MM.1S (cell line): ENCODE results near the gene SENP8.

ENCODE experiments used
- DNase-seq: peaks from one replicate; pipeline ENCODE4 v3.0.0-alpha.2; 2015
- H2AFZ ChIP-seq: fragments of 300-600 bp; sonication (generic); 2 replicates; pipeline ENCODE4 v1.6.0; 2016; ENCODE audit warnings: antibody characterized with exemption, low read length
- H3F3A ChIP-seq: fragments of 300-600 bp; sonication (generic); 2 replicates; pipeline ENCODE4 v1.6.1; 2016; ENCODE audit warnings: mild to moderate bottlenecking, antibody characterized with exemption, low read length, moderate library complexity, mixed read lengths; ENCODE audit not compliant: insufficient read depth
- H3K27ac ChIP-seq: fragments of 300-600 bp; sonication (generic); 2 replicates; pipeline ENCODE4 v1.5.1; 2016; ENCODE audit warnings: mild to moderate bottlenecking, low read length
- H3K27me3 ChIP-seq: fragments of 300-600 bp; sonication (generic); replicated peaks from 2 replicates; pipeline ENCODE4 v1.6.0; 2016; ENCODE audit warnings: low read length; ENCODE audit not compliant: insufficient read depth
- H3K36me3 ChIP-seq: fragments of 300-600 bp; sonication (generic); replicated peaks from 2 replicates; pipeline ENCODE4 v1.6.1; 2016; ENCODE audit warnings: mild to moderate bottlenecking, low read length, mixed read lengths; ENCODE audit not compliant: insufficient read depth
- H3K4me1 ChIP-seq: fragments of 300-600 bp; sonication (generic); 2 replicates; pipeline ENCODE4 v1.6.1; 2016; ENCODE audit warnings: low read length, mixed read lengths
- H3K4me2 ChIP-seq: fragments of 300-600 bp; sonication (generic); 2 replicates; pipeline ENCODE4 v1.6.0; 2016; ENCODE audit warnings: low read depth, low read length
- H3K4me3 ChIP-seq: fragments of 300-600 bp; sonication (generic); 2 replicates; pipeline ENCODE4 v1.5.1; 2016; ENCODE audit warnings: low read length, mixed read lengths
- H3K79me2 ChIP-seq: fragments of 300-600 bp; sonication (generic); 2 replicates; pipeline ENCODE4 v1.6.1; 2016; ENCODE audit warnings: mixed run types, low read length, mixed read lengths
- H3K9ac ChIP-seq: fragments of 300-600 bp; sonication (generic); 2 replicates; pipeline ENCODE4 v1.6.1; 2016; ENCODE audit warnings: low read length, mixed read lengths
- H3K9me2 ChIP-seq: fragments of 300-600 bp; sonication (generic); replicated peaks from 2 replicates; pipeline ENCODE4 v1.6.1; 2016; ENCODE audit warnings: mild to moderate bottlenecking, low read length, mixed read lengths; ENCODE audit not compliant: insufficient read depth
- H3K9me3 ChIP-seq: fragments of 300-600 bp; sonication (generic); replicated peaks from 2 replicates; pipeline ENCODE4 v1.6.1; 2016; ENCODE audit warnings: mild to moderate bottlenecking, low read length, mixed read lengths; ENCODE audit not compliant: insufficient read depth
- H4K20me1 ChIP-seq: fragments of 300-600 bp; sonication (generic); 2 replicates; pipeline ENCODE4 v1.6.1; 2016; ENCODE audit warnings: mild to moderate bottlenecking, low read length, moderate library complexity, mixed read lengths; ENCODE audit not compliant: insufficient read depth
- EZH2 ChIP-seq: fragments of 300-600 bp; sonication (generic); optimal IDR thresholded peaks from 2 replicates; pipeline ENCODE3; 2017; ENCODE audit warnings: low read depth, mild to moderate bottlenecking, antibody characterized with exemption, low read length, mixed read lengths
- EZH2phosphoT487 ChIP-seq: fragments of 300-600 bp; sonication (generic); IDR thresholded peaks from 2 replicates; pipeline ENCODE4 v1.6.1; 2018; ENCODE audit warnings: antibody characterized with exemption, low read length
- TF ChIP-seq, protein P1 (sequence below): fragments of 300-600 bp; sonication (generic); IDR thresholded peaks from 2 replicates; pipeline ENCODE4 v1.5.1; 2016; ENCODE audit warnings: antibody characterized with exemption, low read length, mixed read lengths

Gene SENP8

GRCh38 chr15:72178976-72179585 is 60.9 kb downstream of the SENP8 start:
- H3K4me2 ChIP-seq = no peak overlapping the region

DNA sequence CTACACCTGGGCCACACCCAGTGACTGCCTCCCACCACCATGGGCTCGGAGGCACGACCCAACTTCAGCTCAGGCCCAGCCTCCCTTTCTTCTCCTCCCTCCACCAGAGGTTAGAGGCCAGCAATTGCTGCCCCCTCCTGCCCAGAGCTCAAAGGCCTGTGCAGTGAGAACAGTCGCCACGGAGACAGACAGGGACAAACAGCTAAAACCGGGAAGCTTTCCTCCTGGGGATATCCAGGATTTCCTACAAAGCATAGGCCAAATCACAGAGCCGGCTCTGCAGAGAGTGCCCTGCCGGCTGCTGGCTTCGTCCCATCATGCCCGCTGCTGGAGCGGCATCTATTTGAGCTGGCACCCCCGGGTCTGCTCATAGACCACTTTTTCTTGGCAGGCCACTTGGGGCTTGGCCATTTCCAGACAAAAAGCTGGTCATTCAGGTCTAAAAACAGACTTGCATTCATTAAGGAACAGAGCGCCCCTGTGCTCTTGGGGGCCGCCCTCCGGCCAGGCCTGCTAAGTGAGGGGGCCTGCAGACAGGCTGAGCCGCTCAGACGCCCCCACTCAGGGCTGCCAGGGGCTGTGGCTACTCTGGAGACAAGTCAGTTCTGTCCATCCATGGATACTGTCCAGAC is 61.9 kb downstream of the SENP8 start:
- H3K27me3 ChIP-seq = no peaks in the 10 kb centered on the region
- H2AFZ ChIP-seq = no peak overlapping the region
- DNase-seq = no peak
- H3K4me3 ChIP-seq = no peak overlapping the region
- no peaks in the 10 kb centered on the region for H3K9me2 ChIP-seq
- H3K9ac ChIP-seq = no peak overlapping the region
- no peaks in the 10 kb centered on the region for H3K9me3 ChIP-seq
- H3K36me3 ChIP-seq = no peaks in the 10 kb centered on the region
- H3K27ac ChIP-seq = no peak overlapping the region
- no peaks in the 10 kb centered on the region for H3K4me1 ChIP-seq
- TF ChIP-seq EZH2 (no peak), EZH2phosphoT487 (no peak)
- TF ChIP-seq, protein P1, sequence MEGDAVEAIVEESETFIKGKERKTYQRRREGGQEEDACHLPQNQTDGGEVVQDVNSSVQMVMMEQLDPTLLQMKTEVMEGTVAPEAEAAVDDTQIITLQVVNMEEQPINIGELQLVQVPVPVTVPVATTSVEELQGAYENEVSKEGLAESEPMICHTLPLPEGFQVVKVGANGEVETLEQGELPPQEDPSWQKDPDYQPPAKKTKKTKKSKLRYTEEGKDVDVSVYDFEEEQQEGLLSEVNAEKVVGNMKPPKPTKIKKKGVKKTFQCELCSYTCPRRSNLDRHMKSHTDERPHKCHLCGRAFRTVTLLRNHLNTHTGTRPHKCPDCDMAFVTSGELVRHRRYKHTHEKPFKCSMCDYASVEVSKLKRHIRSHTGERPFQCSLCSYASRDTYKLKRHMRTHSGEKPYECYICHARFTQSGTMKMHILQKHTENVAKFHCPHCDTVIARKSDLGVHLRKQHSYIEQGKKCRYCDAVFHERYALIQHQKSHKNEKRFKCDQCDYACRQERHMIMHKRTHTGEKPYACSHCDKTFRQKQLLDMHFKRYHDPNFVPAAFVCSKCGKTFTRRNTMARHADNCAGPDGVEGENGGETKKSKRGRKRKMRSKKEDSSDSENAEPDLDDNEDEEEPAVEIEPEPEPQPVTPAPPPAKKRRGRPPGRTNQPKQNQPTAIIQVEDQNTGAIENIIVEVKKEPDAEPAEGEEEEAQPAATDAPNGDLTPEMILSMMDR = no peak
- no peaks in the 10 kb centered on the region for H4K20me1 ChIP-seq
- no peak overlapping the region for H3K4me2 ChIP-seq
- H3F3A ChIP-seq = no peaks in the 10 kb centered on the region
- no peaks in the 10 kb centered on the region for H3K79me2 ChIP-seq

More at GRCh38 chr15:72178976-72179585, 60.9 kb downstream of the SENP8 start:
- Histone ChIP-seq H3K79me2 (no peaks in the 10 kb centered on the region), H3K27ac (no peak overlapping the region), H3K4me1 (no peaks in the 10 kb centered on the region), H3K4me3 (no peak overlapping the region), H3K9me2 (no peaks in the 10 kb centered on the region), H3K9ac (no peak overlapping the region), H2AFZ (no peak overlapping the region), H3K9me3 (no peaks in the 10 kb centered on the region), H3K36me3 (no peaks in the 10 kb centered on the region), H4K20me1 (no peaks in the 10 kb centered on the region), H3F3A (no peaks in the 10 kb centered on the region), H3K27me3 (no peaks in the 10 kb centered on the region)
- TF ChIP-seq EZH2 = no peak
- TF ChIP-seq, protein P1 = no peak
- TF ChIP-seq EZH2phosphoT487 = no peak
- DNase-seq = no peak

- TF ChIP-seq EZH2phosphoT487 (no peak), EZH2 (no peak)
- TF ChIP-seq, protein P1 = no peak
- Histone ChIP-seq H3K27me3 (no peaks in the 10 kb centered on the region), H3K36me3 (no peaks in the 10 kb centered on the region), H3K4me3 (no peak overlapping the region), H3K4me1 (no peaks in the 10 kb centered on the region), H4K20me1 (no peaks in the 10 kb centered on the region), H3K79me2 (no peaks in the 10 kb centered on the region), H3K27ac (no peak overlapping the region), H3K4me2 (no peak overlapping the region), H3K9me3 (no peaks in the 10 kb centered on the region), H3K9ac (no peak overlapping the region), H3F3A (no peaks in the 10 kb centered on the region), H3K9me2 (no peaks in the 10 kb centered on the region), H2AFZ (no peak overlapping the region)
- DNase-seq = no peak
Observed at GRCh38 chr15:72180761-72181324, 62.6 kb downstream of the SENP8 start.
